Natural killer cell treated with Interleukin-12 subunit alpha and Interleukin-12 subunit beta and Interleukin-15 and Interleukin-18, amount 100 ng/mL, for 72 hours (primary cell): Measurements from ENCODE around the gene ERC1. TPM values are rescaled to one million over a fixed set of nuclear protein-coding genes. Genes with fewer than 3 reads are reported as not detected.

Experiments
- ATAC-seq, 2 donors: fragments of 150-1000 bp; cut with Tn5 transposase in 1 of 2; sonication (Bioruptor Pico), chemical (Tn5 transposase) in 1 of 2; 2 replicates each; pipeline ENCODE4 v1.10.0; 2021
- DNase-seq: peaks from one replicate; pipeline ENCODE4 v3.0.0; 2022; ENCODE audit warnings: low spot score
- H3K27ac Mint-ChIP-seq, 2 donors: 1 replicate in 1 of 2; 2 replicates in 1 of 2; pipeline ENCODE4 v1.8.0; 2022; ENCODE audit warnings: mixed read lengths in 2 of 2, mild to moderate bottlenecking in 1 of 2, moderate library complexity in 1 of 2
- H3K27me3 Mint-ChIP-seq, 2 donors: 1 replicate in 1 of 2; 2 replicates in 1 of 2; pipeline ENCODE4 v1.8.0; 2022; ENCODE audit warnings: mixed read lengths in 2 of 2
- H3K36me3 Mint-ChIP-seq: one replicate; pipeline ENCODE4 v1.8.0; 2022; ENCODE audit warnings: mixed read lengths
- H3K4me1 Mint-ChIP-seq, 2 donors: 1 replicate in 1 of 2; 2 replicates in 1 of 2; pipeline ENCODE4 v1.8.0; 2022; ENCODE audit warnings: low read depth in 2 of 2, mixed read lengths in 2 of 2, mild to moderate bottlenecking in 1 of 2
- H3K4me3 Mint-ChIP-seq: one replicate; pipeline ENCODE4 v1.8.0; 2022; ENCODE audit warnings: mixed read lengths
- H3K9me3 Mint-ChIP-seq: 2 replicates; pipeline ENCODE4 v1.8.0; 2022; ENCODE audit warnings: mixed read lengths
- total RNA-seq, 2 donors: library from RNA; stranded (reverse); gene quantifications; one replicate each; pipeline ENCODE4 v1.2.3, GENCODE V29; 2022

Gene ERC1
- total RNA-seq, 2 donors from 2014 or later, result 32.6 to 77.2 TPM

- peaks cover 20% of the 10 kb centered on the region for H3K36me3 Mint-ChIP-seq
- ATAC-seq (no peak), DNase-seq (no peak)
- peaks cover 6% of the 10 kb centered on the region for H3K9me3 Mint-ChIP-seq
- peaks cover 10 to 18% of the 10 kb centered on the region in 2 donors for H3K4me1 Mint-ChIP-seq
- no peaks in the 10 kb centered on the region for H3K27me3 Mint-ChIP-seq
- H3K27ac Mint-ChIP-seq, result no peak overlapping the region
- no peak overlapping the region for H3K4me3 Mint-ChIP-seq
Observed at GRCh38 chr12:1056390-1056789, 65.4 kb downstream of the ERC1 start.

GRCh38 chr12:1058423-1058822 is 67.4 kb downstream of the ERC1 start:
- Mint-ChIP-seq H3K4me1 (peaks cover 13 to 23% of the 10 kb centered on the region in 2 donors), H3K9me3 (peaks cover 11% of the 10 kb centered on the region), H3K4me3 (no peak overlapping the region), H3K27ac (no peak overlapping the region), H3K36me3 (peaks cover 28% of the 10 kb centered on the region), H3K27me3 (no peaks in the 10 kb centered on the region)
- DNase-seq, result no peak
- no peak for ATAC-seq

GRCh38 chr12:1059162-1059561 is 68.1 kb downstream of the ERC1 start:
- no peak overlapping the region for H3K4me3 Mint-ChIP-seq
- DNase-seq (no peak), ATAC-seq (no peak)
- no peak overlapping the region for H3K27ac Mint-ChIP-seq
- no peaks in the 10 kb centered on the region for H3K27me3 Mint-ChIP-seq
- H3K36me3 Mint-ChIP-seq, result peaks cover 35% of the 10 kb centered on the region
- peaks cover 14% of the 10 kb centered on the region for H3K9me3 Mint-ChIP-seq
- H3K4me1 Mint-ChIP-seq, result peaks cover 13 to 23% of the 10 kb centered on the region in 2 donors

- Mint-ChIP-seq H3K4me3 (no peak overlapping the region), H3K9me3 (peaks cover 11% of the 10 kb centered on the region), H3K27me3 (no peaks in the 10 kb centered on the region), H3K4me1 (peaks cover 10 to 15% of the 10 kb centered on the region in 2 donors), H3K36me3 (peaks cover 38% of the 10 kb centered on the region), H3K27ac (no peak overlapping the region)
- DNase-seq, result no peak
- no peak for ATAC-seq
Observed at GRCh38 chr12:1063852-1064251, 72.8 kb downstream of the ERC1 start.

- H3K36me3 Mint-ChIP-seq, result peaks cover 34% of the 10 kb centered on the region
- peaks cover 9 to 10% of the 10 kb centered on the region in 2 donors for H3K4me1 Mint-ChIP-seq
- no peak overlapping the region for H3K27ac Mint-ChIP-seq
- H3K9me3 Mint-ChIP-seq, result peaks cover 11% of the 10 kb centered on the region
- no peak overlapping the region for H3K4me3 Mint-ChIP-seq
- DNase-seq (no peak), ATAC-seq (no peak)
- H3K27me3 Mint-ChIP-seq, result no peaks in the 10 kb centered on the region
Observed at GRCh38 chr12:1064317-1064716, 73.3 kb downstream of the ERC1 start.

GRCh38 chr12:1065629-1066028 is 74.6 kb downstream of the ERC1 start:
- no peak overlapping the region for H3K4me3 Mint-ChIP-seq
- peaks cover 11% of the 10 kb centered on the region for H3K9me3 Mint-ChIP-seq
- no peak overlapping the region for H3K27ac Mint-ChIP-seq

GRCh38 chr12:1069846-1070245 is 78.8 kb downstream of the ERC1 start:
- DNase-seq, result no peak

More at GRCh38 chr12:1065629-1066028, 74.6 kb downstream of the ERC1 start:
- Mint-ChIP-seq H3K36me3 (peaks cover 29% of the 10 kb centered on the region), H3K27me3 (no peaks in the 10 kb centered on the region), H3K4me1 (peaks cover 6 to 8% of the 10 kb centered on the region in 2 donors)
- DNase-seq (no peak), ATAC-seq (no peak)

GRCh38 chr12:1071182-1071581 is 80.2 kb downstream of the ERC1 start:
- Mint-ChIP-seq H3K9me3 (no peaks in the 10 kb centered on the region), H3K4me3 (no peak overlapping the region), H3K4me1 (peaks cover 5 to 7% of the 10 kb centered on the region in 2 donors), H3K27ac (no peak overlapping the region), H3K27me3 (no peaks in the 10 kb centered on the region), H3K36me3 (no peaks in the 10 kb centered on the region)
- no peak for ATAC-seq
- no peak for DNase-seq

More at GRCh38 chr12:1069846-1070245, 78.8 kb downstream of the ERC1 start:
- peaks cover 9% of the 10 kb centered on the region for H3K36me3 Mint-ChIP-seq
- H3K27me3 Mint-ChIP-seq, result no peaks in the 10 kb centered on the region
- peaks cover 5 to 7% of the 10 kb centered on the region in 2 donors for H3K4me1 Mint-ChIP-seq
- H3K9me3 Mint-ChIP-seq, result no peaks in the 10 kb centered on the region
- ATAC-seq, result no peak
- no peak overlapping the region for H3K4me3 Mint-ChIP-seq
- no peak overlapping the region for H3K27ac Mint-ChIP-seq

- DNase-seq (no peak), ATAC-seq (no peak)
- Mint-ChIP-seq H3K4me3 (no peak overlapping the region), H3K36me3 (no peaks in the 10 kb centered on the region), H3K27me3 (no peaks in the 10 kb centered on the region), H3K9me3 (no peaks in the 10 kb centered on the region), H3K4me1 (peaks cover 5 to 7% of the 10 kb centered on the region in 2 donors), H3K27ac (no peak overlapping the region)
Observed at GRCh38 chr12:1073652-1074051, 82.6 kb downstream of the ERC1 start.

GRCh38 chr12:1077036-1077803 is 86.2 kb downstream of the ERC1 start:
- no peaks in the 10 kb centered on the region for H3K27me3 Mint-ChIP-seq
- no peaks in the 10 kb centered on the region for H3K4me1 Mint-ChIP-seq
- DNase-seq (no peak), ATAC-seq (no peak)
- H3K9me3 Mint-ChIP-seq, result no peaks in the 10 kb centered on the region
- no peaks in the 10 kb centered on the region for H3K36me3 Mint-ChIP-seq
- no peak overlapping the region for H3K4me3 Mint-ChIP-seq
- H3K27ac Mint-ChIP-seq, result no peak overlapping the region

GRCh38 chr12:1078002-1078401 is 87.0 kb downstream of the ERC1 start:
- H3K36me3 Mint-ChIP-seq, result no peaks in the 10 kb centered on the region
- H3K4me3 Mint-ChIP-seq, result no peak overlapping the region
- no peaks in the 10 kb centered on the region for H3K9me3 Mint-ChIP-seq

GRCh38 chr12:1080520-1081223 is 89.6 kb downstream of the ERC1 start:
- ATAC-seq (no peak), DNase-seq (no peak)
- H3K4me1 Mint-ChIP-seq, result no peaks in the 10 kb centered on the region
- H3K27ac Mint-ChIP-seq, result no peak overlapping the region
- no peaks in the 10 kb centered on the region for H3K9me3 Mint-ChIP-seq
- H3K4me3 Mint-ChIP-seq, result no peak overlapping the region
- H3K36me3 Mint-ChIP-seq, result no peaks in the 10 kb centered on the region
- H3K27me3 Mint-ChIP-seq, result no peaks in the 10 kb centered on the region

More at GRCh38 chr12:1078002-1078401, 87.0 kb downstream of the ERC1 start:
- Mint-ChIP-seq H3K27ac (no peak overlapping the region), H3K27me3 (no peaks in the 10 kb centered on the region), H3K4me1 (no peaks in the 10 kb centered on the region)
- no peak for ATAC-seq
- no peak for DNase-seq

GRCh38 chr12:1083151-1083888 is 92.3 kb downstream of the ERC1 start:
- Mint-ChIP-seq H3K4me3 (no peak overlapping the region), H3K4me1 (no peaks in the 10 kb centered on the region), H3K9me3 (no peaks in the 10 kb centered on the region), H3K27me3 (no peaks in the 10 kb centered on the region), H3K27ac (no peak overlapping the region), H3K36me3 (no peaks in the 10 kb centered on the region)
- no peak for ATAC-seq
- DNase-seq, result no peak

- H3K4me1 Mint-ChIP-seq, result no peaks in the 10 kb centered on the region
- H3K27ac Mint-ChIP-seq, result no peak overlapping the region
- no peaks in the 10 kb centered on the region for H3K9me3 Mint-ChIP-seq
- no peaks in the 10 kb centered on the region for H3K36me3 Mint-ChIP-seq
- ATAC-seq, result no peak
- H3K27me3 Mint-ChIP-seq, result no peaks in the 10 kb centered on the region
- no peak overlapping the region for H3K4me3 Mint-ChIP-seq
- DNase-seq, result no peak
Observed at GRCh38 chr12:1083889-1084262, 92.9 kb downstream of the ERC1 start.
